GM18951 (cell line): ENCODE data around the gene FREM2.

Experiments
- POLR2A ChIP-seq: IDR thresholded peaks from 4 replicates; pipeline ENCODE4 v1.6.1; 2011; ENCODE audit warnings: mild to moderate bottlenecking; ENCODE audit not compliant: insufficient read length, insufficient read depth; ENCODE audit errors: extremely low read depth
- in situ Hi-C: fragments of 300-500 bp; cut with MboI; formaldehyde crosslinking; loops from one replicate; pipeline ENCODE4 v1.12.0; 2022; ENCODE audit warnings: low sequenced_read_pairs, mixed read lengths, inconsistent platforms; ENCODE audit not compliant: unreplicated experiment

The FREM2 gene

GRCh38 chr13:38844581-38844980, 157.7 kb downstream of the FREM2 start:
- TF ChIP-seq POLR2A: no peak
- in situ Hi-C loops: no loop called here

- in situ Hi-C loops: no loop called here
- no peak for TF ChIP-seq POLR2A
Observed at GRCh38 chr13:38848360-38848759, 161.5 kb downstream of the FREM2 start.

GRCh38 chr13:38849315-38849714, 162.4 kb downstream of the FREM2 start:
- in situ Hi-C loops: no loop called here
- no peak for TF ChIP-seq POLR2A

- no peak for TF ChIP-seq POLR2A
- in situ Hi-C loops: no loop called here
Observed at GRCh38 chr13:38850868-38851626, 164.2 kb downstream of the FREM2 start.

- TF ChIP-seq POLR2A: no peak
Observed at GRCh38 chr13:38854226-38854625, 167.3 kb downstream of the FREM2 start.

GRCh38 chr13:38856065-38856464, 169.2 kb downstream of the FREM2 start:
- in situ Hi-C loops: no loop called here
- no peak for TF ChIP-seq POLR2A

More at GRCh38 chr13:38854226-38854625, 167.3 kb downstream of the FREM2 start:
- in situ Hi-C loops: no loop called here

- TF ChIP-seq POLR2A: no peak
- in situ Hi-C loops: no loop called here
Observed at GRCh38 chr13:38862443-38862842, 175.6 kb downstream of the FREM2 start.

GRCh38 chr13:38863536-38863935, 176.7 kb downstream of the FREM2 start:
- TF ChIP-seq POLR2A: no peak

GRCh38 chr13:38866649-38867048, 179.8 kb downstream of the FREM2 start:
- TF ChIP-seq POLR2A: no peak

More at GRCh38 chr13:38863536-38863935, 176.7 kb downstream of the FREM2 start:
- in situ Hi-C loops: no loop called here

GRCh38 chr13:38868399-38868798, 181.5 kb downstream of the FREM2 start:
- in situ Hi-C loops: no loop called here
- TF ChIP-seq POLR2A: no peak

More at GRCh38 chr13:38866649-38867048, 179.8 kb downstream of the FREM2 start:
- in situ Hi-C loops: no loop called here

GRCh38 chr13:38868870-38869269, 182.0 kb downstream of the FREM2 start:
- in situ Hi-C loops: no loop called here
- no peak for TF ChIP-seq POLR2A

GRCh38 chr13:38871275-38871674, 184.4 kb downstream of the FREM2 start:
- TF ChIP-seq POLR2A: no peak
- in situ Hi-C loops: no loop called here

GRCh38 chr13:38872693-38873092, 185.8 kb downstream of the FREM2 start:
- no peak for TF ChIP-seq POLR2A
- in situ Hi-C loops: no loop called here

- TF ChIP-seq POLR2A: no peak
- in situ Hi-C loops: no loop called here
Observed at GRCh38 chr13:38875186-38875875, 188.5 kb downstream of the FREM2 start.

- TF ChIP-seq POLR2A: no peak
- in situ Hi-C loops: no loop called here
Observed at GRCh38 chr13:38879278-38879677, 192.4 kb downstream of the FREM2 start.
